Right ventricle myocardium superior (tissue), 1 donor: ENCODE data around the gene TMEM95. TPM values are rescaled to one million over a fixed set of nuclear protein-coding genes. Genes with fewer than 3 reads are reported as not detected.
"Not testable (repeated sequence)": the region's sequence is repeated elsewhere in the genome, so short reads cannot be mapped to it uniquely, and the experiment has no call there.

Experiments
- ATAC-seq: fragments of 200-7000 bp; cut with Tn5 transposase; one replicate; pipeline ENCODE4 v1.9.1; 2020; ENCODE audit warnings: mild to moderate bottlenecking; ENCODE audit not compliant: poor library complexity
- DNase-seq: peaks from one replicate; pipeline ENCODE4 v3.0.0-alpha.2; 2020
- intact Hi-C: fragments of 100-400 bp; cut with DNase I; formaldehyde crosslinking; loops from one replicate; pipeline ENCODE4 v1.11.2; 2022
- total RNA-seq: library from RNA; stranded (reverse); fragmentation: NEBNext Ultra II Directional; extraction: Animal tissue kit (Norgen Biotek cat#: 25700); gene quantifications from one replicate; pipeline ENCODE4 v1.2.1, GENCODE V29; 2021
- donor health status: DM: no; HTN: yes; CAD: no; lungs with severe emphysema.

TMEM95 gene
- total RNA-seq, 1 donor from 2014 or later = not detected

DNA sequence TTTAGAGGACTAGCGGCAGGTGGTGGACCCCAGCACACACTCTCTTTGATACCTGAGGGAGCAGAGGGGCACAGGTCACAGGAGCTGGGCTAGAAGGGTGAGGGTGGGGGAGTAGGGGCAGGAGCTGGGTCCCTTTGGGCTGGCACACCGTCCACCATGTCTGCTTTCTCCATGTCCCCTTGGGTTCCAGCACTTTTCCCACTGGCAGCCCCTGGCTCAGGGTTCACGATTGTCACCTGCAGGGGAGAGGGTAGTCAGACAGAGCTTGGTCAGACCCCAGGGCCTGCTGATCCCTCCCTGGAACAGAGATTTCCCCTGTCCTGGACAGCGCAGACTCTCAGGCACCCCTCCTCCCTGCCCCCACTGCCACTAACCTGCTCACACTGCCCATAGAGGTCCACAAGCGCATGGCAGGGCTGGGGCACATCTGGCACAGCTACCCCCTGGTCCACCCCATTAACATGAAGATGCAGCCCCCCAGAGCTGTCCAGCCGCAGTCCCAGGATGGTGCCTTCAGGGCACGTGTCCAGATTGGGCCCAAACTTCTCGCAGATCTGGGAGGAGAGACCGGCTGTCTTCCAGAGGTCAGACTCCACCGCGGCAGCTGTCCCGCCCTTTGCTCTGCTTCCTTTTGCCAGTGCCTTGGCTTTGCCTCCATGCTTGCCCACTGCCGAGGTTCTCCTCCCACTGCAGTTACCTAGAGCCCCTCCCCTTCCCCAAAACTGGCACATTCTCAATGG, 36.7 kb upstream of the TMEM95 start:
- intact Hi-C loops = no loop called here
- no peak for ATAC-seq
- no peak for DNase-seq

DNA sequence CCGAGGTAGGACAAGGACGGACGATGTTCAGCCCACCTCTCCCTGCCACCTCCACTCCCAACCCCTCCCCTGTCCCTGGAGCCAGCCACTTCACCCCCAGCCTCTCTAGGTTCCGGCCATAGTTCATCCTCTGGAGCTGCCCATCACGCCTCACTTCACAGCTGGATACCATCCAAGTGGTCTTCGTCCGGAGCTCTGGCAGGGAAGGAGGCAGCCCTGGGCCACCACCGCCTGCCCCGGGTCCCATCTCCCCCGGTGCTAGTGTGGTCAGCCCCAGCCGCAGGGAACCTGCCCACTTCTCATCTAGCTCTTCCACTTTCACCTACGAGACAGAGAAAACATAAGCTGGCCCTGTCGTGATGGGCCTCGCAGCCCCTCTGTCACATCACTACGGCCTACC, 33.5 kb upstream of the TMEM95 start:
- intact Hi-C loops = no loop called here
- DNase-seq = no peak
- no peak for ATAC-seq

DNA sequence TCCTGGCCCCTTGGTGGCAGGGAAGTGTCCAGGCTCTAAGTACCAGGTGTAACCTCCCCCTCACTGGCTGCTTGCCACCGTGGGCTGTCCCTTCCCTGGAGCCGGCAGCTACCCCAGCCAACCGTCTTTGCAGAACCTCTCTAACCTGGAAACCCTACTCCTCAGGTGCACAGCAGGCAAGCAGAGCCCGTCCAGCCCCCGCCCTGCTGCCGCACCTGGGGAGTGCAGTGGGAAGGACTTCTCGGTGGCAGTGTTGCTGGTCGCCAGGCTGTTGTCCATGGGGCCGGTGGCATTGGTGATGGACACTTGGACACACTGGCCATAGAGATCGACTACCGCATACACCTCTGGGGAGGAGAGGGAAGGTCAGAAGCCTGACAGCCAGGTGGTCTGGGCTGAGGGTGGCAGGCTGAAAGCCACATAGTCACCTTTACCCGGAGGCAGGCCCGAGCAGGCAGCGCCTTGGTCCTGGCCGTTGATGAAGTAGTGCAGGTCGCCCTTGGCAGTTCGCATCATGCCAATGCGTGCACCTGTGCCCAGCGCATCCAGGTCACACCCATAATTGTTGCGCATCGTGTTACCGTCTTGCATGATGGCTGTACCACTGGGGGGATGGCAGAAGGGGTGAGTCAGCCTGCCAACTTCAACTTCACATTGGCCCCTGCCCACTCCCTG, 32.3 kb upstream of the TMEM95 start:
- intact Hi-C loops = no loop called here
- no peak for ATAC-seq
- DNase-seq = no peak

DNA sequence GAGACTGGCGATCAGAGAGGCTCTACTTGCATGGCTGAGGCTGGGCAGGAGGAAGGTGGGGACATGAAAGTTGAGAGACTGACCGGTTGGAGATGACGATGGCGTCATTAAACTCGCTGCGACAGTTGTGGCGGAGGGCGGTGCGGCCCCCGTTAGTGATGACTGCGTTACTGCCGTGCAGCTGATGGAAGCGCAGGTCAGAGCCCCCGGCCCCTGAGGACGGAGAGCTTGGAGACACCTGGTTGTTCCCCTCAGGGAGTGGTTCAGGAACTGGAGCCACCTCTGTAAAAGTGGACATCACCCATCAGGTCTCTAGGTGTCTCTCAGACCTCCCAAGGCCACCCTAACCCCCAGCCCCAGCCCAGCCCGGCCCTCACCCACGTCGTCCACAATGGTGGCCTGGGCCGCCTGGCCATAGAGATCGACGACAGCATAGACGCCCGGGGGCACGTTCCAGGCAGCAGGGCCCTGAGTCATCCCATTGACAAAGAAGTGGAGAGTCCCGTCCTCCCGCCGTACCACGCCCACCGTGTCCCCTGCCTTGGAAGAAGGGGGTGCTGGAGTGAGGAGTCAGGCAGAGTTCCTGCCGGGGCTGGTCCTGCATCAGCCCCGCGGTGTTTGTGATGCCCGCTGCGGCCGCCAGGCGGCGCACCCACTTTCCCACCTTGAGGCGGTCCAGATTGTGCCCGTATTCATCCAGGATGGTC, 31.1 kb upstream of the TMEM95 start:
- DNase-seq = peak; percentile 72
- intact Hi-C loops = no loop called here
- ATAC-seq = no peak

DNA sequence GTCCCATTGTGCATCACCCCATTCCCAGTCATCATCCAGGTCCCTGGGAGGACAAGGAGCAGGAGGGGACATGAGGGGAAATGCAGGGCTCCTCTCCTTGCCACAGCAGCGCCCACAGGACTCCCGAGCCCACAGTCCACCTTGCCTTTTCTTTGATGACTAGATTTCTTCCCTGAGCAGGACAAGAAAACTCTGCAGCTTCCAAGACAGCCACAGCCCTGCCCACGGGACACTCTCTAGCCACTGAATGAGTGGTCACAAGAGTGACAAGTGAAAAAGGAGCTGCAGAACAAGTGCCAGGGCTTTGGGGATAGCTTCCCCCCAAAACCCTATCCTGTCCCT, 30.5 kb upstream of the TMEM95 start:
- DNase-seq (no peak), ATAC-seq (no peak)
- intact Hi-C loops = no loop called here

DNA sequence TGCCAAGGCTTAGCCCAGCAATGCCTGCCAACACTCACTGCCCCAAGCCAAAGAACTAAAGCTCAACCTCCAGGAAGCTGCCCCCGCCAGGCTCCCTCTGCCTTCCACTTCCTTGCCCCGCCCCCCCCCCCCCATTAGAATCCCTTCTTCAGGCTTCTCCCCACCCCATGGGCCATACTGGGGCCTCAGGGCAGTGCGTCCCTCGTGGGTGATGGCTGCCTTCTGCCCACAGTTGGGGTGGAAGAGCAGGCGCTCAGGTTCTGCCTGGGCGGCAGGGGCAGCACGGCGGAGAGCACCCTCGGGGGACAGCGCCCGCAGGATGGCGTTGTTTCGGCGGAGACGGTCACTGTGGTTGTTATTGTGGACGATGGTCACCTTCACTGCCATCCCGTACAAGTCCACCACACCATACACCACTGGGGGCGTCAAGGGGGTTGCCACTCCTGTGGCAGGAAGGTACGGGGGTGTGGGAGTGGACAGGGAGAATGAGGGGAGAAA, 29.9 kb upstream of the TMEM95 start:
- intact Hi-C loops = no loop called here
- no peak for DNase-seq
- ATAC-seq = no peak

DNA sequence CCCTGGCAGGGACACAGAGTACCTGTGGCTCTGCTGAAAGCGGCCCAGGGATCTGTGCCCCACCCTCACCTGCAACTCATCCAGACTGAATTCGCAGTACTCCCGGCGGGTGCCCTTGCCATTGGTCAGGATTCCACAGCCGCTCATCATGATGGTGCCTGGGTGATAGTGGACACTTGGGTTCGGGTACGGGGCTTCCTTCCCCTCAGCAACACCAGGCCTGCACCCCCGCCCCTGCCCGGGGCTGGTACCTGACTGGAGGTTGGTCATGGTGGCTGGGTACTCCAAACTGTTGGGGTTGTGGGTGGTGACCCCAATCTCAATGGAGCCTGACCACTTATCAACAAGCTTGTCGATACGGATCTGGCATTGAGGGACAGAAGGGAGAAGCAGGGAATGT, 28.8 kb upstream of the TMEM95 start:
- intact Hi-C loops = no loop called here
- ATAC-seq (no peak), DNase-seq (no peak)

DNA sequence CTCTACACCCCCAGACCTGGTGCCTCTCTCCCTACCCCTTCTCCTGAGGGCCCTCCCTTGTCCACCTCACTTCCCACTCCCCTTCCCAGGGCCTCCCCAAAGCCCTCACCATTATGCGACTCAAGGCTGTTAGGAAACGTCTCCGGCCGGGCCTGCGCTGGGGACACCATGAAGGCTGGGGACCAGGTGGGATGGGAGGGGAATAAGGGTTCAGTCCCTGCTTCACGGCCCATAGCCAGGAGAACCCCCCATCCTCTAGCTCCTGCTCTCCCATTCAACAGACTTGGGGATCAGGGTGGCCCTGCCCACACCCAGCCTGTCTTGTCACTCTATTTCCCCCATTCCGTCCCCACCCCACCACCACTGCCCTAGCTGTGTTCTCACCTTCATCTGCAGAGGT, 27.9 kb upstream of the TMEM95 start:
- no peak for ATAC-seq
- intact Hi-C loops = no loop called here
- DNase-seq = no peak

DNA sequence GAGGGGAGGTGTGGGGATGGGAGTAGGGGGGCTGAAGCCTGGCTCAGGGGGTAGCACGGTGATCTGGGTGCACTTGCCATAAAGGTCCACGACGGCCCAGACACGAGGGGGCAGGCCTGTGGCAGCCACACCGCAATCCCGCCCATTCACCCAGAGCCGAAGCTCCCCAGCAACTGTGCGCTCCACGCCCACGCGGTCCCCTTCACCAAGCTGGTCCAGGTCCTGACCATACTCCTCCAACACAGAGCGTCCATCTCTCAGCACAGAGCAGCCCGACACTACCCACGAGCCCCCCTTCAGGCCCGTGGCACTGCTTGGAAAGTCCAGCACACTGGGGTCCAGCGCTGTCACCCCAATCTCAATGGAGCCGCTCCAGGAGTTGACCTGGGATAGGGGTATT, 27.5 kb upstream of the TMEM95 start:
- DNase-seq = no peak
- intact Hi-C loops = no loop called here
- no peak for ATAC-seq

DNA sequence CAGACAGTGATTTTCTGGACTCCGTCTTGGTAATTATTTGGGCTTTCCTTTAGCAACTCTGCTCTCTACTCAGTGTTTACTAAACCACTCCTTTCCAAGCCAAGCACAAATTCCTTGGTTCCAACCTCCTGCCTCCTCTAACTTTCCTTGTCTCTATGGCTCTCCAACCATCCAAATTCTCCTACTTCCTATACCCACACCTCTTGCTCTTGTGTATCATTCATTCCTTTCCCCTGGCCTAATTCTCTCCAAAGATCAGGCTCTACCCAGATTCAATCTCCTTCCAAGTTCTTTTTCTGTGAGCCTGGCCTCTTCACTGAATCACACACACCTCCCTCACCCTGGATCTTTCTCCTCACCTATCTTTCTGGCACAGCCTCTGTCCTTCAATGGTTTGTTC, 26.9 kb upstream of the TMEM95 start:
- no peak for ATAC-seq
- DNase-seq = no peak
- intact Hi-C loops = no loop called here

DNA sequence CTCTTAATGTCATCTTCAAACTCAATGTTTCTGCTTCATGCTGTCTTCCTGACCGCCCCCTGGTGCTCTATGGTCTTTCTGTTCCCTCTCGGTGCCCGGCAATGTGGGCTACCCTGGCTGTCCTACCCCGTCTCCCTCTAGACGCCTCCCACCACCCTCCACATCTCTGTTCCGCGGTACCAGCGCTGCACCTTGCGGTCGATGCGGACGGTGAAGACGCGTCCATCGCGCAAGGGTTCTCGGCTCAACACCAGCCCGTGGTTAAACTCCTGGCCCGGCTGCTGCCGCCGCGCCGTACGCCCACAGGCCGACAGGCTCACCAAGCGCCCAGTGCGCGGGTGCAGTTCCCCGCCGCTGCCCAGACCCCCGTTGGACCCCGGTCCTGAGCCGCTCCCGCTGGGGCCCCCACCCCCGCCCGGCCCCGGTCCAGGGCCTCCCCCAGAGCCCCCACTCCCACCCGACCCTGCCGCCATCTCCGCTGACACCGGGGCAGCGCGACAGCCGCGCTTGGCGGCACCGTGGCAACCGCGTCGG, 26.0 kb upstream of the TMEM95 start, which contains the start of gene NEURL4:
TSS of gene NEURL4 (minus strand) at position 496 of the 534 bp plus-strand sequence. CDS start at position 473, 23 bp downstream.
- DNase-seq (no peak), ATAC-seq (no peak)
- intact Hi-C loops = no loop called here

DNA sequence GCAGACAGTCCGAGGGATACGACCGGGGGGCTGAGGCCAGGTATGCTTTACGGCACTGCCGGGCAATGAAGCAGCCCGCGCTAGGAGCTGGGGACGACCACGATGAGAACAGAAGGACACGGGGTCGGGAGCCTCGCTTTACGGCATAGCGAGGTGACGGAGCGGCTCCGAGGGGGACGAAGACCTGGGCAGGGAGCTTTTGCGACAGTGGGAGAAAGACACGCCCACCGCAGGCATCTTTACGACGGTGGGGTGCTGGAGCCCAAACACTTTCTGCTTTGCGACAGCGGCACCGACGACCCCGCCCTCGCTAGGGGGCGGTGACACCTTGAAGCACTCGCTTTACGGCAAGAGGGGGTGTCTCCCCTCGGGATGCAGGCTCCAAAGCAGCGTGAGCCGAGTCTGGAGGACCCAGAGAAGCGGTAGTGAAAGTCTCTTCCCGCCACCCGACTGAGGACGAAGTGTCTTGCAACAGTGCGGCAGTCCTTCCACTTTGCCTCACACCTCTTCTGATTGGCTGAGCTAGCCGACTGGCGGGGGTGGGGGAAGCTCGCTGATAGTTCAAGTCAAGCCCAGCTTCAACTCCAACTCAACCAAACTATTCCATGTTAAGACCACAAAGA, 25.5 kb upstream of the TMEM95 start:
- peak; percentile 99 for DNase-seq
- intact Hi-C loops = no loop called here

DNA sequence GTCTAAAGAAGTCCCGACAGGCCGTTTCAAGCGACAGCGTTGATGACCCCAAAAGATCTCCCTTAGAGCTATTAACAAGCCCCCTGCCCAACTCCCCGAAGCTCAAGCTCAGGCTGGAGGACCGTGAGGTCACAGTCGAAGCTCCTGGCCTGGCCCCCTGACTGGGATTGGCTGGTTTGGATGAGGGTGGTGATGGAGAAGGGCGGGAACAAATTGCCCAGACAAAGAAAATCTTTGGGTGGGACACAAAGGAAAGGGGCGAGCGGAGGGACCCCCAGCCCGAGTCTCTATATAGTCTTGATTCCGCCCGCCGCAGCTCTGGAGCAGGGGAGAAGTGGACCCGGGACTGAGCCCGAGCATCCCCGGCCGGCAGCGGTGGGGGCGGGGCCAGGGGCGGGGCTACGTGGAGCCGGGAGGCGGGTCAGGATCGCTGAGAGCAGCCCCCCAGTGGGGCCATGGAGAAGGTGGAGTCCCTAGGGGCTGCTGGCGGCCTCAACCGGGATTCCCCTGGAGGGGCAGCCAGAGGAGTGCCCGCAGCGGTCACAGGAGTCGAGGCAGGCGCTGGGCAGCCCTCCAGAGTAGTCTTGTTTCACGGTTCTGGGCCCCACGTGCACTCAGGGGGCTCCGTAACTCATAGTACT, 24.8 kb upstream of the TMEM95 start:
- DNase-seq (peak; percentile 81), ATAC-seq (peak; percentile 71)
- intact Hi-C loops = loop anchor here (2.0 kb wide), 1 partner anchor 21 kb away; no protein-coding TSS in a partner anchor

More for the DNA sequence above, 25.5 kb upstream of the TMEM95 start:
- peak; percentile 91 for ATAC-seq

DNA sequence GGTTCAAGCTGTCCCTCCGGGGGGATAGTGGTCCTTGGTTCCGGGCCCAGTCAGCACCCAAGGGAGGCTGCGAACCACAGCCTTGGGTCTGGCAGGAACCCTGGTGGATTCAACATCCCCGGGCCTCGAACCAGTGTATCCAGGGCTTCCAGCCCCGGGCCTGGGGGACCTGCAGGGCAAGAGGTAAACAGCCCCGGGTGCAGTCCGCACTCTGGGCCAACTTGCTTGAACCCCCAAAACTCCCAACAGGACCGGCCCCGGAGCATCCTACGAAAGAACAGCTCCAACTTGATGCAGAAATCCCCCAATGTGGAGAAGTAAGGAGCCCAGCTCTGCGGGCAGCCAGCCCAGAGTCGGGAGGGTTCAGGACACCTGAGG, 24.3 kb upstream of the TMEM95 start:
- ATAC-seq (no peak), DNase-seq (no peak)
- intact Hi-C loops = loop anchor here (2.0 kb wide), 1 partner anchor 20 kb away; no protein-coding TSS in a partner anchor

DNA sequence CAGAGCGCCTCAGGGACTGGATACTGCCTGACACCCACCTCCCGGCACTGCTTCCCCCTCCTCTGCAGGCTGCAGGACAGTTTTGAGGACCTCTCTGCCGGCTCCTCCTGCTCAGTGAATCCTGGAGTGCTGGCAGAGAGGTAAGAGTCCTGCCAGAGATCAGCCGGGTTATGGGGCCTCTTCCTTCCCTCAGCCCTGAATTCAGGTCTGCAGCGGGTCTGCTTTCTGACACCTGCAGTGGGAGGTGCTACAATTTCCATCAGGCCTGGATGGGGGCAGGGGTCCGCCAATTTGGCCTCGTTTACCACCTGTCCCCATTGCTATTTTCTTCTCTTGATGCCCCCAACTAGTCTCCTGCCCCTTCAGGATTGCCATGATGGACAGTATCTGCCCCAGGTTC, 22.8 kb upstream of the TMEM95 start:
- intact Hi-C loops = no loop called here
- ATAC-seq (no peak), DNase-seq (no peak)

DNA sequence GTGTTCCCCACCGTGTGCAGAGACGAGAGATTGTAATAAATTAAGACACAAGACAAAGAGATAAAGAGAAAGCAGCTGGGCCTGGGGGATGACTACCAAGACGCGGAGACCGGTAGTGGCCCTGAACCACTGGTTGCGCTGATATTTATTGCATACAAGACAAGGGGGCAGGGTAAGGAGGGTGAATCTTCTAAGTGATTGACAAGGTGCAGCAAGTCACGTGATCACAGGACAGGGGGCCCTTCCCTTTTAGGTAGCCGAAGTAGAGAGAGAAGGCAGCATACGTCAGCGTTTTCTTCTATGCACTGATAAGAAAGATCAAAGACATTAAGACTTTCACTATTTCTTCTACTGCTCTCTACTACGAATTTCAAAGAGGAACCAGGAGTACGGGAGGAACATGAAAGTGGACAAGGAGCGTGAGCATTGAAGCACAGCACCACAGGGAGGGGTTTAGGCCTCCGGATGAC, 22.3 kb upstream of the TMEM95 start:
- DNase-seq, intact Hi-C loops, ATAC-seq: not testable (repeated sequence)

DNA sequence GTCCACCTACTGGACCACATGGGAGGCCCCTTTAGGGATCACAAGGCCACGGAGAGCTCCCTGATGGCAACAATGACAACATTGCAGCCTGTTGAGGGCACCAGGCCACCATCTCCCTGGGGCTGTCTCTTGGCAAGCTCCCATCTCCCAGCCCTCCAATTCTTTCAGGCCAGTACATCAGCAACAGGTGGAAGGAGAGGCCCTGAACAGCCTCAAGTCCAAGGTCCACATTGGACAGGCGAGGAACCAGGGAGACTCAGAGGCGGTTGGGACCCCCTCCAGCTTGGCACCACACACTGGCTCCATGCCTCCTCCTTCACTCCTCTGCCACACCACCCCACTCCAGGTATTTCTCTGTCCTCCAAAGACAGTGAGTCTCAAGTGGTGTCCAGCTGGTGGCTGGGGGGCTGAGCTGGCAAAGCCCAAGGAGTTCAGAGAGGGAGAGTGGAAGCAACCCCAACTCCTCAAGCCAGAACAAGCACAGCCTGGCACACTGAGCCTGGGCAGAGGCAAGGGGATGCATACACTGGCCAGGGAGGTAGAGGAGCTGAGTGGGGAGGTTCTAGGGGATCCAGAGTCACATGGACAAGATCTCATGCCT, 19.9 kb upstream of the TMEM95 start:
- DNase-seq = no peak
- no peak for ATAC-seq

DNA sequence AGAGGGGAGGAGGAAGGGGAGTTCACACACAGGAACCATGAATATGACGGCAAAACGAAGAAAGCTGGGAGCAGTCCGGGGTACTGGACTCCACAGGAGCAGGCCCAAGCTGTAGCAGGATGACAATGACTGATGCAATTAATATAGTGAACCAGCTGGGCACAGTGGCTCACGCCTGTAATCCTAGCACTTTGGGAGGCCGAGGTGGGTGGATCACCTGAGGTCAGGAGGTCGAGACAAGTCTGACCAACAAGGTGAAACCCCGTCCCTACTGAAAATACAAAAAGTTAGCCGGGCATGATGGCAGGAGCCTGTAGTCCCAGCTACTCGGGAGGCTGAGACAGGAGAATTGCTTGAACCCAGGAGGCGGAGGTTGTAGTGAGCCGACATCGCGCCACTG, 19.2 kb upstream of the TMEM95 start:
- intact Hi-C loops, ATAC-seq, DNase-seq: not testable (repeated sequence)

More for the DNA sequence above, 19.9 kb upstream of the TMEM95 start:
- intact Hi-C loops = no loop called here
